DND-41 (cell line): ENCODE results near the gene NANS.

Experiments
- EZH2 ChIP-seq: IDR thresholded peaks from 3 replicates; pipeline ENCODE4 v1.6.1; 2012; ENCODE audit warnings: borderline replicate concordance, low read depth, mild to moderate bottlenecking, moderate library complexity, low read length, inconsistent platforms; ENCODE audit not compliant: severe bottlenecking
- TF ChIP-seq, protein P1 (sequence below): IDR thresholded peaks from 2 replicates; pipeline ENCODE4 v1.5.1; 2012; ENCODE audit warnings: borderline replicate concordance, low read length, moderate library complexity, mild to moderate bottlenecking; ENCODE audit not compliant: poor library complexity, severe bottlenecking; ENCODE audit errors: extremely low read depth

DNA sequence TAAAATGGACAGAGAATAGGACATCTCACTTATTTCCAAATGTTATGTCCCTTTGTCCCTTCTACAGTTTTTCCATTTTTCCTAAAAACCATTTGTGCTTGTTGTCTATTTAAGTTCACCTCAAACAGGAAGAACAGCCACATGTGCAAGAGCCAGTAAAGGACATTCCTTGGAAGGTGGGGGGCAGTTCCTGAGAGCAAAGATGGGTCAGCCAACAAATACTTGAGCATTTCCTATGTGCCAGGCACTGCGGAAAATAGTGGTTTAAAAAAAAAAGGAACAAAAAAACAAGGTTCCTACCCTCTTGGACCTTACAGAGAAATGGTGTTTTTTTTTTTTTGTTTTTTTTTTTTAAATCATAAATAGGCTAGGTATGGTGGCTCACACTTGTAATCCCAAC is 46.6 kb upstream of the NANS start:
- TF ChIP-seq, protein P1, sequence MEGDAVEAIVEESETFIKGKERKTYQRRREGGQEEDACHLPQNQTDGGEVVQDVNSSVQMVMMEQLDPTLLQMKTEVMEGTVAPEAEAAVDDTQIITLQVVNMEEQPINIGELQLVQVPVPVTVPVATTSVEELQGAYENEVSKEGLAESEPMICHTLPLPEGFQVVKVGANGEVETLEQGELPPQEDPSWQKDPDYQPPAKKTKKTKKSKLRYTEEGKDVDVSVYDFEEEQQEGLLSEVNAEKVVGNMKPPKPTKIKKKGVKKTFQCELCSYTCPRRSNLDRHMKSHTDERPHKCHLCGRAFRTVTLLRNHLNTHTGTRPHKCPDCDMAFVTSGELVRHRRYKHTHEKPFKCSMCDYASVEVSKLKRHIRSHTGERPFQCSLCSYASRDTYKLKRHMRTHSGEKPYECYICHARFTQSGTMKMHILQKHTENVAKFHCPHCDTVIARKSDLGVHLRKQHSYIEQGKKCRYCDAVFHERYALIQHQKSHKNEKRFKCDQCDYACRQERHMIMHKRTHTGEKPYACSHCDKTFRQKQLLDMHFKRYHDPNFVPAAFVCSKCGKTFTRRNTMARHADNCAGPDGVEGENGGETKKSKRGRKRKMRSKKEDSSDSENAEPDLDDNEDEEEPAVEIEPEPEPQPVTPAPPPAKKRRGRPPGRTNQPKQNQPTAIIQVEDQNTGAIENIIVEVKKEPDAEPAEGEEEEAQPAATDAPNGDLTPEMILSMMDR: no peak
- no peak for TF ChIP-seq EZH2
